ENCODE results near the gene LUC7L3.
"Not testable (repeated sequence)": the region's sequence is repeated elsewhere in the genome, so short reads cannot be mapped to it uniquely, and the experiment has no call there.

LUC7L3 gene

DNA sequence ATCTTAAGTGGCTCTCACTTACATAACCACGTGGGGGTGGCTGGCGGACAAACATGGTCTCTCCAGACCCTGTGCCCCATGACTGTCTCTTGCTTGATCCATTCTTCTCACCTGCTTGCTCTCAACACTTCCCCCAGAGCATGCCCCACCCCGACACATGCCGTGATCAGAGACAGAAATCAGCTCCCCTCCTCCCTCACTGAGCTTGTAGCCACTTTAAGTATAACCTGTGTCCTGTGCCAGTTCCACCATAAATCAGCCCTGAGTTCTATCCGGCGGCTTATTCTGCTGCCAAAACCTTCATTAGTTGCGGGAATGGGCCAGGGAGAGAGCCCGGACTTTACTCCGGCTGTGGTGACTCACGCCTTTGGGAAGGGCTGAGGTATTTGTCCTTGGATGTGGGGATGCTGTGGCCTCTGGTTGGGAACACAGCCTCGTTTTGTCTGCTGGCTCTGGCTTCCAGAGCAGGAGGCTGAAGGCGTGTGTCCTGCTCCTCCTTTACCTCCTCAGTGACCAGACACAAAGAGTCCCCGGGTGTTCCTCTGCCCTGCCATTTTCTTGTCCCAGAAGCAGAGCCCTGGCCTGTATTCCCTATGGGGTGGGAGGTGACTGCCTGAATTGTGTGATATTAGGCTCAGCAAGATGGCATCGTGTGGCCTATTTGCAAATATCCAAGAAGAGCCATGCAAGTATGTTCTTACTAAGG, 32.8 kb upstream of the LUC7L3 start:
- DNase-seq, result no peak

DNA sequence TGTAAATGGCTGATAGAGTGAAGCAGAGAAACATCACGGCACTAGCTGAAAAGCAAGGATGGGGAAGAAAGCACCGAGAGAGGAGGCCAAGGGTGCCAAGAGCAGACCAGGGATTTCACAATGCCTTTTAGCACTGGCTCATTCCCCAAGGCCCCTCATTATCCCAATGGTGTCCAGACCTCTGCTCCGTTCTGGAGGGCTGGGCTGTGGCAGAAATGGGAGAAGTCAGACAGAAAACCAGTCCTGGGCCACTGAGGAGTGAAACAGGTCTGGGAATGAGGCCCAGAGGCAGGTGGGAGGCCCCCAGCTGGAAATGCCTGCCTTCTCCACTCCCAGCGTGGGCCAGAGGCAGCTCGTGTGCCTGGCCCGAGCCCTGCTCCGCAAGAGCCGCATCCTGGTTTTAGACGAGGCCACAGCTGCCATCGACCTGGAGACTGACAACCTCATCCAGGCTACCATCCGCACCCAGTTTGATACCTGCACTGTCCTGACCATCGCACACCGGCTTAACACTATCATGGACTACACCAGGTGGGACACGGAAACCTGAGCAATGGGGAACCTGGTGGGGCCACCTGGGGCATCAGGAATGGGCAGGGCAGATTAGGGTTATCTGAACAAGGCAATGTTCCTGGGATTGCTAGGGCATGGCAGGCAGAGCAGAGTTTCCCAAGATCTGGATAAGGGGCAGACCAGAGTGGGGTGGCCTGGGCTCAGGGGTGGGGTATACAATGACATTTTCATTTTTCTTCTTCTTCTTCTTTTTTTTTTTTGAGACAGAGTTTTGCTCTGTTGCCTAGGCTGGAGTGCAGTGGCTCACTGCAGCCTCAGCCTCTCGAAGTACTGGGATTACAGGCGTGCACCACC, 32.0 kb upstream of the LUC7L3 start:
- no peak for DNase-seq

DNA sequence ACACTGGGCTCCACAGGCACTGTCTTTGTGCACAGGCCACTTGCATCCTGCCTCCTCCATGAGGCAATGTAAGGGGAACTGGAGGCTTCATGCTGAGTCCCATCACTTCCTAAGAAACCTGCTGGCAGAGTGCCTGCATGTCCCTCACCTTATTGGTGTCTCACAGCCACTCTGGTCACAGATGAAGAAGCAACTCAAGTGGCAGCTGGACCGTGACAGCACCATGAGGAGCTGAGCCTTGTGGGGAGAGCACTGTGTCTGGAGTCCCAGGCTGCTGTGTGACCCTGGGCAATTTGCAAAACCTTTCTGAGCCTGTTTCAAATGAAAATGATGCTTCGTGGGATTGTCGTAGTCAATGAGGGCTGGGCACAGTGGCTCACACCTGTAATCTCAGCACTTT, 31.2 kb upstream of the LUC7L3 start:
- no peak for DNase-seq

DNA sequence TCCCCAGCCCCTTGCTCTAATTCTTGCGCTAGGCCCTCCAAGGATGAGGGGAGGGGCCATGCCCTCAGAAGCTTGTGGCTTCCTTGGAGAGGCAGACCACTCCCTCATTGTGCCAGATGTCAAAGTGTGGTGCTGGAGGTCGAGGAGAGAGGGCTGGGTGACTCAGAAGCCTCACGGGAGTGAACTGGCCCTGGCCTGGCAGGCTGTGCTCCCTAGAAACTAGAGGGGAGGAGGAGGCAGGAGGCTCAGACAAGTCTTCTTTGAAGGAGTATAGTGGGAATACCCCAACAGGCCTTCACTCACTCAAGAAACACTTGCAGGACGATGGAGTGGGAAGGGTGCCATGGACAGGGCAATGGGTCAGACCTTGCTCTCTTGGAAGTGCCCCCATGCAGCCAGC, 30.2 kb upstream of the LUC7L3 start:
- DNase-seq, result no peak

DNA sequence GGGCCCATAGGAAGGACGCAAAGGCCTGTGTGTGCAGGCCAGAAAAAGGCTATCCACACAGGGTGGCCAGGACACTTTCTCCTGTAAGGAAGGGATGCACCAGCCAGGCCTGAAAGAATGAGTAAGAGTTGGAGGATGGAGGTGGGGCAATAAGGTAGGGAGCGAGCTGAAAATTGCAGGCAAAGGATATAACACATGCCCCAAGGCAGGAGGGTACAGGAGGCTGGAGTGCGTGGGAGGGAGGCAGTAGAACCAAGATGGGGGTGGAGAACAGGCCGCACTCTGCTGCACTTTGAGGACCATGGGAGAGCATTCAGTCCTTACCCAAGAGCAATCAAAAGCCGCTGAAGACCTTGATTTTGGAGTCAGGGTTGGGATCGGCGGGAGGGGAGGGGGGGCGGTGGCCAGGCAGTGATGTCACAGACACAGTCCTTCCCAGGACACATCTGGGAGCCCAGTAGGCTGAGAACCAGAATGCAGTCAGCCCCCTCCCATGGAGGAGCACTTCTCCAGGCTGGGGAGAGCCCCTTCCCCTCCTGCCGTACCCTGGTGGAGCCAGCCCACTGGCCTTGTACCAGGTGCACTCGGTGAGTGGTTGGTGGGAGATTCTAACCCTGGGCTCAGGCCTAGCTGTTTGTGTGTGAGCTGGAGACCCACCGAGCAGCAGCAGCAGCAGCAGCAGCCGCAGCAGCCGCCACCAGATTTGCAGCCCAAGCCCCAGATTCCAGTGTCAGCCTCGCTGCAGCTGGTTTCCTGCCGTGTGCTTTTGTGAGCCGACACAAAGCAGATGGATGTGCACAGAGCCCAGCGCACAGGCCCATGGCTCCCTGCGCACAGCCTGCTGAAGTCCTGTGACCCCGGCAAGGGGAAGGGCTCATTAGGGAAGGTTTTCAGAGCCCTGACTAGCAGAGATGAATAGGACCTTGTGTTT, 29.2 kb upstream of the LUC7L3 start:
- DNase-seq, result no peak

DNA sequence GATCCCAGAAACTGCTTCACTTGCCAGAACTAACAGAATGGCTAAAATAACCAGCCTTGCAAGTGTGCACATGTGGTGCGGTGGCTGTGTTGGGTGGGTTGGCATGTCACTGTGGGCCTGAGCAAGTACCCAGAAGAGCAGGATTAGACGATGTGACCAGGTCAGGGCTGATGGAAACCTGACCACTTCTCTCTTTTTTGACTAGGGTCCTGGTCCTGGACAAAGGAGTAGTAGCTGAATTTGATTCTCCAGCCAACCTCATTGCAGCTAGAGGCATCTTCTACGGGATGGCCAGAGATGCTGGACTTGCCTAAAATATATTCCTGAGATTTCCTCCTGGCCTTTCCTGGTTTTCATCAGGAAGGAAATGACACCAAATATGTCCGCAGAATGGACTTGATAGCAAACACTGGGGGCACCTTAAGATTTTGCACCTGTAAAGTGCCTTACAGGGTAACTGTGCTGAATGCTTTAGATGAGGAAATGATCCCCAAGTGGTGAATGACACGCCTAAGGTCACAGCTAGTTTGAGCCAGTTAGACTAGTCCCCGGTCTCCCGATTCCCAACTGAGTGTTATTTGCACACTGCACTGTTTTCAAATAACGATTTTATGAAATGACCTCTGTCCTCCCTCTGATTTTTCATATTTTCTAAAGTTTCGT, 28.4 kb upstream of the LUC7L3 start:
- DNase-seq, result no peak

- no peak for DNase-seq
Measured at GRCh38 chr17:50691550-50692447, 27.6 kb upstream of the LUC7L3 start.

- no peak for DNase-seq
Measured at GRCh38 chr17:50692448-50693035, 26.9 kb upstream of the LUC7L3 start.

- DNase-seq, result no peak
Measured at GRCh38 chr17:50693036-50693682, 26.2 kb upstream of the LUC7L3 start.

DNA sequence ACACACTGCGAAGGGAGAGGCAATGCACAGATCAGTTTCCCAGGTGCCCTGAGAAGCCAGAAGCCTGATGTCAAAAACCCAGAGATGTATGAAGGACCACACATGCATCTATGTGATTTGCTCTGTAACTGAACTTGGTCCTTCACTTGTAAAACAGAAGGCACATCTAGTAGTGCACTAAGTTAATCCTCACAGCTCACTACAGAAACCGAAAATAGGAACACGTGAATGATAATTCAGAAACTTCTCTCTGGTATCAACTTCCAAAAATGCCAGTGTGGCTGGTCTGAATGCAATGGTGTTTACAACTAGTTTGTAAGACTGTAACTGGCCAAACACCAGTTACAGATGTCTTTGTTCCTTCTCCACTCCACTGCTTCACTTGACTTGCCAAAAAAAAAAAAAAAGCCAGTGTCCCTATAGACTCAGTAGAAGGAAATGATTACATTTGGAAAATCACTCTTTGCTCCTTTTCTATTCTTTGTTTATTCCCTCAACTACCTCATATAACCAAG, 23.0 kb upstream of the LUC7L3 start:
- DNase-seq, result no peak

- DNase-seq, result no peak
Measured at GRCh38 chr17:50697062-50697461, 22.3 kb upstream of the LUC7L3 start.

DNA sequence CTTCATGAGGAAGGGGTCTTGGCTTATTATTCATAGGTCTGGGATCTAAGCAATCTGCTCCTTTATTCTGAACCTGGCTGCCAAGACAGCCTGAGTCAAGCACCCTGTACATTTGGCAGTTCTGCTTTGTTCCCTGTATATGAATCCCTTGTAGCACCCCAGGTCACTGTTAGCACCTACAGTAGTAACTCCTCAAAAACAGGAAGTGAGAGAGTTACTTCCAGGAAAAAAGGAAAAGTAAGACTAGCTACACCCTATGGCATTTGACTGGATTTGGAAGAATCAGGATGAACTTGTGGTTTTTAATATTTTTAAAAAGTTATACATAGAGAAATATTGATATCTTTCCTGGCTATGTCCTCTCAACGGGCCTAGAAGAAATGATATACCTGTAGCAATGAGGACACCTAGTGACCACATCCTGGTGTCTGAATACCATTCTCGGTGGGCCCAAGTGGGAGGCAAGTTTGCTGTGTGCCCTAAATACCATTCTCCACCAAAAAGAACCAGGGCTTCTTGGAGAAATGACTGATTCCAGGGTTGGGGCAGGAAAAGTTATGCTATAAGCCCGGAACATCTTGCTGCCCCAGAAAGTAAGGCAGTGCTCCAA, 21.6 kb upstream of the LUC7L3 start:
- DNase-seq, result no peak

DNA sequence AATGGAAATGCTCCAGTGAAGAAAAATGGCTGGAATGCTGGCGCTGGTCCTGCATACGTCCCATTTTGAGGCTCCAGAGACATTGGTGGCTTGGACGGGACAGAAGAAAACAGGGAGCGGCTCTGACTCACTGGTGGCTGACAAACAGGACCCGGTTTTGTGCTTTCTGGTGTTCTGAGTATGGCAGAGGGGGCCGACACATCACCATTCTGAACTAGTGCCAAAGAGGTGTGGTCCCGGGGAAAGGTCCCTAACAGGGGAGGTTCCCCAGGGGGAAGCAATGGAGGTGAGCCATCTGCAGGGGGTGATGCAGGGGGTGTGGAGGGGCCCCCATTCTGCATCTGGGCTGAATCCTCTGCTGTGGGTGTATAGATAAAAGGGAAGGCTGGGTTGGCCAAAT, 20.0 kb upstream of the LUC7L3 start:
- DNase-seq, result no peak

GRCh38 chr17:50703162-50703561, 16.2 kb upstream of the LUC7L3 start:
- no peak for DNase-seq

DNA sequence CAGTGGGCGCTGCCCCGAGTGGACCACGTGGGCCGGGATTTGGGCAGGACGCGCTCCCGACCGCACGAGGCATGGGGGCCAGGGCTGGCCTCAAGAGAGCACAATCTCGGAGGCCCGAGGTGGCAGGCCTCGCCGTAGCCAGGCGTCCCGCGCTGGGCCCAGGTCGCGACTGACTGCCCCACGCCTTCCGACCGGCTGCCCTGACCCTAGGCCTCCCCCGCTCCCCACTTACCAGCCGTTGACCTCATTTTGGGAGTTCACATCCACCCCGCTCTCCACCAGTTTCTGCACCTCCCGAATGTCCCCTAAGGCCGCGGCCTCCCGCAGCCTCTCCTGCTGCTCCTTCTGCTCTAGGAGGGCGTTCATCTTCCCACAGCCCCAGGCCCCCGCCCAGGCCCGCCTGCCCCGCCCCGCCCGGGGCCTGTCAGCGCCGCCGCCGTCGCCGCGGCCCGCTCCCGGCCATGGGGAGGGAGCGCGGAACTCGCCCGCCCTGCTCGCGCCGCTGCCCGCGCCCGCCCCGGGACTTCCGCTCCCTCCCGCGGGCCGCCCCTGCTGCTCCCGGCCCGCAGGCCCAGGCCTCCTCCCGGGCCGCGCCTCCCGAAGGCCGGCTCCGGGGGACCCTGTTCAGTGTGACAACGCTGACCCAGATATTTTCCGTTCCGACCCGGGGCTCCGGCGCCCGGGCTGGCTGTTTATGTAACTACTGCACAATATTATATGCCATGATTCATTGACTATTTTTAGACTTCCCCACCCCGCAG, 11.9 kb upstream of the LUC7L3 start, which contains the start of gene ANKRD40:
Gene ANKRD40, minus strand, starts transcription at position 626 of the 761 bp plus-strand sequence. Its CDS starts 260 bp downstream, at position 366.
- DNase-seq, result no peak

GRCh38 chr17:50708050-50709000, 11.1 kb upstream of the LUC7L3 start:
- DNase-seq, result no peak

DNA sequence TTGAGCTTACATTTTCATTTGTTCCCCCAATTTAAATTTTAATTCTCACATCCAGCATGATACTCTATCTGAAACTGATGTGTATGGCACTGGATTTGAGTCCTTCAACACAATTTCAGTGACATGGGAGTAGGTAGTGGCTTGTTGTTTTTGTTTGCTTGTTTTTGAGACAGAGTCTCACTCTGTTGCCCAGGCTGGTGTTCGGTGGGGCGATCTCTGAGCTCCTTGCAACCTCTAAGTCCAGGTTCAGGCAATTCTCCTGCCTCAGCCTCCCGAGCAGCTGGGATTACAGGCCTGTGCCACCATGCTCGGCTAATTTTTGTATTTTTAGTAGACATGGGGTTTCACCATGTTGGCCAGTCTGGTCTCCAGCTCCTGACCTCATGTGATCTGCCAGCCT, 10.3 kb upstream of the LUC7L3 start:
- DNase-seq, result not testable (repeated sequence)

- no peak for DNase-seq
Measured at GRCh38 chr17:50710025-50710424, 9.4 kb upstream of the LUC7L3 start.
